Osteocyte (in vitro differentiated cells): ENCODE data around the gene MCM5. TPM values are rescaled to one million over a fixed set of nuclear protein-coding genes. Genes with fewer than 3 reads are reported as not detected.

Source experiments
- DNase-seq: peaks from one replicate; pipeline ENCODE4 v3.0.0; 2021; ENCODE audit warnings: mixed read lengths; ENCODE audit not compliant: unreplicated experiment; ENCODE audit errors: extremely low spot score
- H3K27ac Mint-ChIP-seq: one replicate; pipeline ENCODE4 v1.8.0; 2021; ENCODE audit warnings: mild to moderate bottlenecking, mixed read lengths; ENCODE audit not compliant: unreplicated experiment
- H3K27me3 Mint-ChIP-seq: one replicate; pipeline ENCODE4 v1.8.0; 2021; ENCODE audit warnings: mixed read lengths; ENCODE audit not compliant: unreplicated experiment
- H3K36me3 Mint-ChIP-seq: one replicate; pipeline ENCODE4 v1.8.0; 2021; ENCODE audit warnings: mixed read lengths; ENCODE audit not compliant: unreplicated experiment
- H3K4me1 Mint-ChIP-seq: one replicate; pipeline ENCODE4 v1.8.0; 2021; ENCODE audit warnings: mixed read lengths; ENCODE audit not compliant: unreplicated experiment
- H3K4me3 Mint-ChIP-seq: one replicate; pipeline ENCODE4 v1.8.0; 2021; ENCODE audit warnings: mild to moderate bottlenecking, moderate library complexity, mixed read lengths; ENCODE audit not compliant: unreplicated experiment
- H3K9me3 Mint-ChIP-seq: one replicate; pipeline ENCODE4 v1.8.0; 2021; ENCODE audit warnings: mixed read lengths; ENCODE audit not compliant: unreplicated experiment
- CTCF ChIP-seq: fragments of 200-600 bp; sonication (generic); IDR thresholded peaks from 2 replicates; pipeline ENCODE4 v1.5.0; 2021; ENCODE audit warnings: antibody characterized with exemption, mild to moderate bottlenecking, moderate library complexity
- total RNA-seq: library from RNA; stranded (reverse); gene quantifications from 2 replicates; pipeline ENCODE4 v1.2.1, GENCODE V29; 2021

The MCM5 gene
- total RNA-seq, 1 donor from 2014 or later: 28.5 TPM

DNA sequence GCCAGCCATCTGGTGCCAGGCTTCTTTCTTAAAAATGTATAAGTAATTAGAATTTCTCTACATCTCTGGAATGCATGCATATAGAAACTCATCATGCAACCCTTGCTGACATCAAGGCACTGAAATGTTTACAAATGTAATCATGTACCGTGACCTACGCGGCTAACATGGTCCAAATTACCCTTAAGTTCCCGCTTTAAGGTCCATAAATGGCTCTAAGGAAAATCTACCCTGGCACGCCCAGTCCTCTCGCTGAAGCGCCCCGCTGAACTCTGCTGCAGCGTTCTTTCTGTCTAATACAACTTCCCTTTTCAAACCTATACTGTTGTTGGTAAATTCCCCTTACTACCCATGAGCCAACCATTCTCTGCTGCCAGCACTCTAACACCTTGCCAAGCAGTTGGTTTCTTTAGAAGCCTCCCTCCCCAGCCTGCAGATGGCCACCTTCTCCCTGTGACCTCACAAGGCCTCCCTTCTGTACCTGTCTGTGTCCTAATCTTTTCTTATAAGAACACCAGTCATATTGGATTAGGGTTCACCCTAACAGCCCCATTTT lies 32.5 kb upstream of the MCM5 start:
- H3K36me3 Mint-ChIP-seq: no peaks in the 10 kb centered on the region
- DNase-seq: no peak
- no peak overlapping the region for H3K27ac Mint-ChIP-seq
- H3K4me3 Mint-ChIP-seq: no peak overlapping the region
- no peak for TF ChIP-seq CTCF
- H3K4me1 Mint-ChIP-seq: peaks cover 20% of the 10 kb centered on the region
- H3K27me3 Mint-ChIP-seq: peaks cover under 1% of the 10 kb centered on the region
- no peaks in the 10 kb centered on the region for H3K9me3 Mint-ChIP-seq

DNA sequence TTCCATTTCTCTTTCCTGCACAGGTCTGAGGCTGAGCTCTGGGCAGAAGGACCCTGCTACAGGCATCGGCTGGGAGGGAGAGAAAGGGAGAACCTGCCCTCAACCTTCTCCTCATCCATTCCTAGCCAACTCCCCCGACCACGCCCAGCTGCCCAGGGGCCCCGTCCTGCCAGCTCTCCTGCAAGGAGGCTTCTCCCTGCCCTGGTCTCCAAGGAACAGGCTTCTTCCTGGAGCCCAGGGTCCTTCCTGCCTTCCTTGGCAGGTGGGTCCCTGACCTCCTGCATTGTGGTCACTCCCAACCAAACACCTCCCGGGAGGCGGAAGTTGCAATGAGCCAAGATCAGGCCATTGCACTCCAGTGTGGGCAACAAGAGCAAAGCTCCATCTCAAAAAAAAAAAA lies 31.6 kb upstream of the MCM5 start:
- no peak for DNase-seq
- Mint-ChIP-seq H3K36me3 (no peaks in the 10 kb centered on the region), H3K27me3 (no peaks in the 10 kb centered on the region), H3K4me1 (peaks cover 21% of the 10 kb centered on the region), H3K9me3 (no peaks in the 10 kb centered on the region), H3K27ac (no peak overlapping the region), H3K4me3 (no peak overlapping the region)
- no peak for TF ChIP-seq CTCF

DNA sequence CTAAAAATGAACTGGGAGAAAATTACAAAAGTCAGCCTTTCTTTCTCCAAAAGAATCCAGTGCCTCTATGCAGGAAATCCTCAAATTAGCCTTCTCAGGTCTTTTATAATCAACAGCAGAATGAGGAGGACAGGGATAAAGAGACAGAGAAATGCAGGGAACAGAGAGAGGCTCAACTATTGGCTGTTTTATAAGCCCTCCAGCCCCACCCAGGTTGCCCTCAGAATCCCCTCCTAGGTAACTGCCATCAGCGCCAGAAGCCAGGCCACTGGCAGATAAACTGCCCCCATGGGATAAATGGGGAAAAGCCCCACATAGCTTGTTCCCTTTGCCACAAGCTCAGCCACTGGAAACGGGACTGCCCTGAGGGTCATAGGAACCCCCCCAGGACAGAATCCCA lies 29.9 kb upstream of the MCM5 start:
- H3K4me1 Mint-ChIP-seq: peaks cover 16% of the 10 kb centered on the region
- H3K9me3 Mint-ChIP-seq: no peaks in the 10 kb centered on the region
- no peaks in the 10 kb centered on the region for H3K27me3 Mint-ChIP-seq
- H3K4me3 Mint-ChIP-seq: no peak overlapping the region
- TF ChIP-seq CTCF: no peak
- no peak for DNase-seq
- no peaks in the 10 kb centered on the region for H3K36me3 Mint-ChIP-seq
- no peak overlapping the region for H3K27ac Mint-ChIP-seq

DNA sequence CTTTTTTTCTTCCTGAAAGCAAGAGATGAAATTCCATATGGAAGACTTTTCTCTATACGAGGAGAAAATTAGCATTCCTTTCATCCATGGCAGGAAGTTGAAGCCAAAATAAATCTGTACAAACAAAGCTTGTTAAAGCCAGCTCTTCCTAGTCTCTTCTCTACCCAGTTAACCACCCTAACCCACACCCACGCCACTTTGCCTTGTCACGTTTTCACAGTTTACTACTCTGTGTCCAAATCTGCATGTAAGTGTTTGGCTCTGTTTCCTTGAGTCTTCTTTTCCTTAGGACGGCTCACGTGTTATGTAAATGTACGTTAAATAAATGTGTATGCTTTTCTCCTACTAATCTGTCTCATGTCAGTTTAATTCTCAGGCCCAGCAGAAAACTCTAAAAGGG lies 26.2 kb upstream of the MCM5 start:
- Mint-ChIP-seq H3K36me3 (no peaks in the 10 kb centered on the region), H3K27ac (peak overlapping the region; percentile 68)

GRCh38 chr22:35375031-35375430 lies 24.9 kb upstream of the MCM5 start:
- H3K27ac Mint-ChIP-seq: peak overlapping the region; percentile 55
- no peak for DNase-seq
- H3K36me3 Mint-ChIP-seq: no peaks in the 10 kb centered on the region
- H3K4me3 Mint-ChIP-seq: no peak overlapping the region
- H3K9me3 Mint-ChIP-seq: no peaks in the 10 kb centered on the region
- no peak for TF ChIP-seq CTCF
- peaks cover 38% of the 10 kb centered on the region for H3K4me1 Mint-ChIP-seq
- no peaks in the 10 kb centered on the region for H3K27me3 Mint-ChIP-seq

More for the DNA sequence above, 26.2 kb upstream of the MCM5 start:
- no peaks in the 10 kb centered on the region for H3K9me3 Mint-ChIP-seq
- H3K4me1 Mint-ChIP-seq: peaks cover 37% of the 10 kb centered on the region
- TF ChIP-seq CTCF: no peak
- no peaks in the 10 kb centered on the region for H3K27me3 Mint-ChIP-seq
- no peak for DNase-seq
- no peak overlapping the region for H3K4me3 Mint-ChIP-seq
